ENCODE measurements around the gene HEBP2. TPM values are rescaled to one million over a fixed set of nuclear protein-coding genes. Genes with fewer than 3 reads are reported as not detected.

HEBP2 gene, protein sequence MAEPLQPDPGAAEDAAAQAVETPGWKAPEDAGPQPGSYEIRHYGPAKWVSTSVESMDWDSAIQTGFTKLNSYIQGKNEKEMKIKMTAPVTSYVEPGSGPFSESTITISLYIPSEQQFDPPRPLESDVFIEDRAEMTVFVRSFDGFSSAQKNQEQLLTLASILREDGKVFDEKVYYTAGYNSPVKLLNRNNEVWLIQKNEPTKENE
- total RNA-seq (2016; rRNA removed; fragmentation: Illumina TruSeq; extraction: Trizol) (63.5 and 72.8 TPM in 2 replicates), polyA plus RNA-seq (2011; rRNA removed) (13.5 and 16.0 TPM in 2 replicates), polyA minus RNA-seq (2011; rRNA and poly(A)+ RNA removed; ENCODE audit: low replicate concordance) (0.23 and 2.4 TPM in 2 replicates), Bru-seq, nascent RNA (percentile 69 among the genes with signal in this experiment), BruChase-seq, experiment 1, labeled RNA remaining after a 6-hour chase (percentile 71 among the genes with signal in this experiment), BruChase-seq, experiment 2, labeled RNA remaining after a 2-hour chase (percentile 67 among the genes with signal in this experiment)
- 166 and 170 TPM in 2 replicates for total RNA-seq (2016; cell fraction: cytosol; rRNA removed; fragmentation: Illumina TruSeq; extraction: Trizol; ENCODE audit: low read depth)
- total RNA-seq (2016; cell fraction: insoluble cytoplasmic fraction; rRNA removed; fragmentation: Illumina TruSeq; extraction: Trizol): 59.3 and 73.4 TPM in 2 replicates
- 169 and 174 TPM in 2 replicates for total RNA-seq (2016; cell fraction: membrane; rRNA removed; fragmentation: Illumina TruSeq; extraction: Trizol)
- 26.7 and 33.2 TPM in 2 replicates for total RNA-seq (2016; cell fraction: nucleus; rRNA removed; fragmentation: Illumina TruSeq; extraction: Trizol)
- 10.7 and 20.4 TPM in 2 replicates for polyA plus RNA-seq (2011; cell fraction: cytosol; rRNA removed)
- polyA plus RNA-seq (2011; cell fraction: nucleus; rRNA removed): 8.3 and 8.5 TPM in 2 replicates
- 22.1 and 42.4 TPM in 2 replicates for polyA plus RNA-seq (2012)
- 232 and 243 TPM in 2 replicates for polyA plus RNA-seq (2016; cell fraction: cytosol; fragmentation: Illumina TruSeq; extraction: Trizol; ENCODE audit: low read depth)
- polyA plus RNA-seq (2016; cell fraction: insoluble cytoplasmic fraction; fragmentation: Illumina TruSeq; extraction: Trizol; ENCODE audit: low read depth): 51.6 and 57.6 TPM in 2 replicates
- 144 and 151 TPM in 2 replicates for polyA plus RNA-seq (2016; cell fraction: membrane; fragmentation: Illumina TruSeq; extraction: Trizol; ENCODE audit: low read depth)
- polyA plus RNA-seq (2016; cell fraction: nucleus; fragmentation: Illumina TruSeq; extraction: Trizol; ENCODE audit: insufficient read depth, low read depth): 47.5 and 48.3 TPM in 2 replicates
- 4.3 and 5.5 TPM in 2 replicates for polyA minus RNA-seq (2011; cell fraction: cytosol; rRNA and poly(A)+ RNA removed)
- polyA minus RNA-seq (2011; cell fraction: nucleus; rRNA and poly(A)+ RNA removed): 8.5 and 8.8 TPM in 2 replicates
- long read RNA-seq, experiment 1, full-length matches to known transcripts: 20 of 138 reads
- long read RNA-seq, experiment 1, partial matches to known transcripts: 15 of 138 reads
- long read RNA-seq, experiment 1, other reads (novel, unspliced or antisense): 103 of 138 reads
- long read RNA-seq, experiment 2, full-length matches to known transcripts: 115 of 142 reads
- long read RNA-seq, experiment 2, partial matches to known transcripts: 6 of 142 reads
- long read RNA-seq, experiment 2, other reads (novel, unspliced or antisense): 21 of 142 reads

DNA sequence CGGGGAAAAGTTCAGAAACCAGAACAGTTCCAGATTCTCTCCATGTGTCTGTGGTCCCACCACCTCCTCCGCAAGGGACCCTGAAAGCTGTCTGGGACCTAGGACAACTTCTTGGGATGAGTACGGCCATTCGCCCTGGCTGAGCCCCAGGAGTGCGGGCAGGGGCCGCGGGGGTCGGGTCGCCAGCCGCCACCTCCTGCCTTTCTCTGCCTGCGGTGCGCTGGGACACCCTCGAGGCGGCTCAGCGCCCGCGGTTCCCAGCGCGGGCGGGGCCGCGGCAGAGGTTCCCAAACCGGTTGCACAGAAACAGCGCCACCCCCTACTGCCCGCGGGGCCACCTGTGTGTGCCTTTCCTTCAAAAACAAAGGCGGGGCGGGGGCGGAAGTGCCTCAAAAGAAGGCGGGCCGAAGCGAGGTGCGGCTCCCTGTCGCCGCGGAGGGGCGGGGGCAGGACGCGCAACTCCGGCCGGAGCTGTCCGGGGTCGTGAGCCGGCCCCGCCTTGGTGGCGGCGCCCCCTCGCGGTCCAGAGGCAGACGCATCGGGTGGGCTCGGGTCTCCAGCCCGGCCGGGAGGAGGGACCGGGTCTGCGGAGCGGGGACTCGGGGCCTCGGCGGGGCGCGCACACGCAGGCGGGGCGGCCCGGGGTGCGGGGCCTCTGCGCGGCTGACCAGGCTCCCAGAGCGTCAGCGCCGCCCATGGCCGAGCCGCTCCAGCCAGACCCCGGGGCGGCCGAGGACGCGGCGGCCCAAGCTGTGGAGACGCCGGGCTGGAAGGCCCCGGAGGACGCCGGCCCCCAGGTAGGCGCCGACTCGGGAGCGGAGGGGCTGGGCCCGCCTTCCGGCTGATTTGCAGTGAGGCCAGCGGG, at the start of gene HEBP2:
TSS of gene HEBP2 (plus strand) at position 423 of the 865 bp plus-strand sequence. CDS start at position 696, 273 bp downstream.
- H3K27me3 ChIP-seq (ENCODE audit: control insufficient read depth in 1 of 2, insufficient read depth in 2 of 2, low read length in 2 of 2): no peaks in the 10 kb centered on the region; a peak in 2 of 5 replicates
- H3K27ac ChIP-seq (ENCODE audit: extremely low read length, insufficient read depth, low read length): peak within 1 kb of the TSS; percentile 55
- ChIA-PET POLR2A (interaction anchor here (0.6 to 1.9 kb wide), 7 partner anchors 10 to 318 kb away, joined by 3 to 6 read pairs (median 3); no protein-coding TSS in a partner anchor), CTCF (ENCODE audit: low intra/inter-chr PET ratio, low total read pairs) (interaction anchor here (1.2 to 2.2 kb wide), 5 partner anchors 105 to 295 kb away, joined by 3 to 10 read pairs (median 5); no protein-coding TSS in a partner anchor)
- H3K4me3 ChIP-seq (replicated peaks in 1 of 3; ENCODE audit: insufficient read depth in 1 of 3, low read depth in 2 of 3, low read length in 3 of 3): peak within 1 kb of the TSS; percentile 73 to 89 (median 84)
- peak; percentile 96 for DNase-seq (ENCODE audit: low spot score)
- H3K4me1 ChIP-seq (ENCODE audit: insufficient read depth, low read length): peaks cover 19% of the 10 kb centered on the region
- intact Hi-C loops (cut with micrococcal nuclease; ENCODE audit: unreplicated experiment) (loop anchor here (2.0 to 5.0 kb wide), 2 partner anchors 117 to 297 kb away; partner anchors contain the start of gene PERP), in situ Hi-C loops (cut with HindIII; ENCODE audit: extremely low pct_ligation_motif_present, low pct_unique_long_range_greater_than_20kb) (loop anchor here (10.0 kb wide), 1 partner anchor 289 kb away; no protein-coding TSS in a partner anchor)
- no peaks in the 10 kb centered on the region for H3K9me3 ChIP-seq (ENCODE audit: low read length)
- peak within 1 kb of the TSS; percentile 84 for H3K9ac ChIP-seq (ENCODE audit: insufficient read depth, low read depth, low read length)
- peak within 1 kb of the TSS; percentile 13 for H2AFZ ChIP-seq (ENCODE audit: low read length)
- FAIRE-seq: no peak
- H3K79me2 ChIP-seq (ENCODE audit: insufficient read depth, low read length): peaks cover 8% of the 10 kb centered on the region
- under 1% methylated on average over 30 of the region's 92 CpGs for WGBS (ENCODE audit: low lambda C conversion rate)
- H3K4me2 ChIP-seq (ENCODE audit: low read depth, low read length): peak within 1 kb of the TSS; percentile 91
- peak; percentile 90 for ATAC-seq
- no TSS peak for BruUV-seq (replicated peaks)
- H4K20me1 ChIP-seq (ENCODE audit: insufficient read depth, low read length): no peaks in the 10 kb centered on the region
- H3K36me3 ChIP-seq (replicated peaks in 1 of 2; ENCODE audit: control insufficient read depth in 1 of 2, insufficient read depth in 2 of 2, low read length in 2 of 2): peaks cover 11 to 32% of the 10 kb centered on the region in 2 experiments
- TF ChIP-seq MED1 (CRISPR knock-in tag; IDR thresholded peaks at IDR 0.05) (peak; percentile 75), TEAD2 (CRISPR knock-in tag; IDR thresholded peaks at IDR 0.05) (peak; percentile 61; the same call in 1 of the 2 replicates), NR2C2 (CRISPR knock-in tag; IDR thresholded peaks at IDR 0.05; ENCODE audit: borderline replicate concordance) (peak; percentile 76), BORCS8-MEF2B (CRISPR knock-in tag; IDR thresholded peaks at IDR 0.05) (peak; percentile 86)
- TF ChIP-seq, protein P1, sequence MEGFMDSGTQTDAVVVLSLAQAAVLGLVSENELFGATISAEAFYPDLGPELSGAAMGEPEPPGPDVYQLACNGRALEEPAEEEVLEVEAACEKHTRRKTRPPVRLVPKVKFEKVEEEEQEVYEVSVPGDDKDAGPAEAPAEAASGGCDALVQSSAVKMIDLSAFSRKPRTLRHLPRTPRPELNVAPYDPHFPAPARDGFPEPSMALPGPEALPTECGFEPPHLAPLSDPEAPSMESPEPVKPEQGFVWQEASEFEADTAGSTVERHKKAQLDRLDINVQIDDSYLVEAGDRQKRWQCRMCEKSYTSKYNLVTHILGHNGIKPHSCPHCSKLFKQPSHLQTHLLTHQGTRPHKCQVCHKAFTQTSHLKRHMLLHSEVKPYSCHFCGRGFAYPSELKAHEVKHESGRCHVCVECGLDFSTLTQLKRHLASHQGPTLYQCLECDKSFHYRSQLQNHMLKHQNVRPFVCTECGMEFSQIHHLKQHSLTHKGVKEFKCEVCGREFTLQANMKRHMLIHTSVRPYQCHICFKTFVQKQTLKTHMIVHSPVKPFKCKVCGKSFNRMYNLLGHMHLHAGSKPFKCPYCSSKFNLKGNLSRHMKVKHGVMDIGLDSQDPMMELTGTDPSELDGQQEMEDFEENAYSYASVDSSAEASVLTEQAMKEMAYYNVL (CRISPR knock-in tag; IDR thresholded peaks at IDR 0.05; ENCODE audit: borderline replicate concordance): peak; percentile 86
- TF ChIP-seq, protein P2, sequence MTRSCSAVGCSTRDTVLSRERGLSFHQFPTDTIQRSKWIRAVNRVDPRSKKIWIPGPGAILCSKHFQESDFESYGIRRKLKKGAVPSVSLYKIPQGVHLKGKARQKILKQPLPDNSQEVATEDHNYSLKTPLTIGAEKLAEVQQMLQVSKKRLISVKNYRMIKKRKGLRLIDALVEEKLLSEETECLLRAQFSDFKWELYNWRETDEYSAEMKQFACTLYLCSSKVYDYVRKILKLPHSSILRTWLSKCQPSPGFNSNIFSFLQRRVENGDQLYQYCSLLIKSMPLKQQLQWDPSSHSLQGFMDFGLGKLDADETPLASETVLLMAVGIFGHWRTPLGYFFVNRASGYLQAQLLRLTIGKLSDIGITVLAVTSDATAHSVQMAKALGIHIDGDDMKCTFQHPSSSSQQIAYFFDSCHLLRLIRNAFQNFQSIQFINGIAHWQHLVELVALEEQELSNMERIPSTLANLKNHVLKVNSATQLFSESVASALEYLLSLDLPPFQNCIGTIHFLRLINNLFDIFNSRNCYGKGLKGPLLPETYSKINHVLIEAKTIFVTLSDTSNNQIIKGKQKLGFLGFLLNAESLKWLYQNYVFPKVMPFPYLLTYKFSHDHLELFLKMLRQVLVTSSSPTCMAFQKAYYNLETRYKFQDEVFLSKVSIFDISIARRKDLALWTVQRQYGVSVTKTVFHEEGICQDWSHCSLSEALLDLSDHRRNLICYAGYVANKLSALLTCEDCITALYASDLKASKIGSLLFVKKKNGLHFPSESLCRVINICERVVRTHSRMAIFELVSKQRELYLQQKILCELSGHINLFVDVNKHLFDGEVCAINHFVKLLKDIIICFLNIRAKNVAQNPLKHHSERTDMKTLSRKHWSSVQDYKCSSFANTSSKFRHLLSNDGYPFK (CRISPR knock-in tag; IDR thresholded peaks at IDR 0.05; ENCODE audit: borderline replicate concordance): 0 out of 2 replicates have a peak, but pooled peaks have one; percentile 9
